Endothelial cell of umbilical vein (primary cell): ENCODE results near the gene RXFP4. TPM values are rescaled to one million over a fixed set of nuclear protein-coding genes. Genes with fewer than 3 reads are reported as not detected.

Experiments used
- BruUV-seq: library from RNA; stranded (reverse); fragments of 400-500 nt; replicated peaks from 2 replicates; lab custom pipeline; 2021; lab: Mats Ljungman, UMichigan
- CTCF ChIA-PET: fragments of 300-600, 350-600 bp; sonication (Branson Sonifier 250); formaldehyde crosslinking; loops from one replicate; lab custom pipeline; 2021; ENCODE audit warnings: antibody characterized with exemption, inconsistent platforms; lab: Charles Lee
- POLR2A ChIA-PET: fragments of 300-600, 350-600 bp; sonication (Branson Sonifier 250); formaldehyde crosslinking; loops from one replicate; lab custom pipeline; 2021; ENCODE audit warnings: antibody characterized with exemption, inconsistent platforms; lab: Charles Lee
- DNase-seq: peaks from one replicate; pipeline ENCODE4 v3.0.0-alpha.2; 2011; ENCODE audit warnings: low read depth, low spot score
- FAIRE-seq: peaks from 2 replicates; lab custom pipeline; 2011; peaks lifted over from hg19 to GRCh38; lab: Jason Lieb, UNC
- H2AFZ ChIP-seq: 2 replicates; pipeline ENCODE4 v1.6.0; 2012; ENCODE audit warnings: low read depth, low read length, control low read depth, inconsistent platforms
- H3K27ac ChIP-seq: 2 replicates; pipeline ENCODE4 v1.5.1; 2011; ENCODE audit warnings: low read depth, mild to moderate bottlenecking, control low read depth, low read length, moderate library complexity; ENCODE audit not compliant: insufficient read depth
- H3K27me3 ChIP-seq, 2 experiments: 2 replicates each; pipeline versions ENCODE4 v1.6.0 to v1.6.1; 2011; ENCODE audit warnings: low read length in 2 of 2, mixed read lengths in 1 of 2; ENCODE audit not compliant: control insufficient read depth in 2 of 2, insufficient read depth in 2 of 2
- H3K36me3 ChIP-seq, 2 experiments: 2 replicates in 1 of 2; 3 replicates in 1 of 2; pipeline ENCODE4 v1.5.1; 2011; ENCODE audit warnings: low read length in 2 of 2, mild to moderate bottlenecking in 1 of 2, moderate library complexity in 1 of 2; ENCODE audit not compliant: control insufficient read depth in 2 of 2, insufficient read depth in 2 of 2; ENCODE audit errors: extremely low read depth in 1 of 2
- H3K4me1 ChIP-seq: 3 replicates; pipeline ENCODE4 v1.5.1; 2011; ENCODE audit warnings: mild to moderate bottlenecking, low read length; ENCODE audit not compliant: control insufficient read depth, insufficient read depth; ENCODE audit errors: extremely low read depth
- H3K4me2 ChIP-seq: 2 replicates; pipeline ENCODE4 v1.6.1; 2011; ENCODE audit warnings: low read length, control low read depth, mixed read lengths; ENCODE audit not compliant: insufficient read depth
- H3K4me3 ChIP-seq, 3 experiments: fragments of 200-600 bp in 1 of 3; sonication (generic), shearing (Covaris generic) in 1 of 3; replicated peaks in 1 of 3; 2 replicates each; pipeline ENCODE4 v1.5.1; 2011 to 2016; ENCODE audit warnings: control low read depth in 3 of 3, low read length in 3 of 3, mild to moderate bottlenecking in 2 of 3, inconsistent platforms in 1 of 3, low read depth in 1 of 3, moderate library complexity in 1 of 3; ENCODE audit not compliant: insufficient read depth in 1 of 3
- H3K79me2 ChIP-seq: 2 replicates; pipeline ENCODE4 v1.6.0; 2012; ENCODE audit warnings: low read length, inconsistent platforms; ENCODE audit not compliant: control insufficient read depth, insufficient read depth
- H3K9ac ChIP-seq: replicated peaks from 2 replicates; pipeline ENCODE3; 2011; ENCODE audit warnings: low read length, control low read depth; ENCODE audit not compliant: insufficient read depth; ENCODE audit errors: extremely low read depth
- H3K9me1 ChIP-seq: replicated peaks from 3 replicates; pipeline ENCODE4 v1.6.0; 2011; ENCODE audit warnings: mild to moderate bottlenecking, low read length; ENCODE audit not compliant: control insufficient read depth, insufficient read depth; ENCODE audit errors: extremely low read depth
- H3K9me3 ChIP-seq: replicated peaks from 2 replicates; pipeline ENCODE4 v1.5.1; 2012; ENCODE audit warnings: low read length, inconsistent platforms; ENCODE audit not compliant: control insufficient read depth, insufficient read depth
- H4K20me1 ChIP-seq: replicated peaks from 2 replicates; pipeline ENCODE3; 2011; ENCODE audit warnings: mild to moderate bottlenecking, low read length; ENCODE audit not compliant: control insufficient read depth, insufficient read depth; ENCODE audit errors: extremely low read depth
- EZH2 ChIP-seq: IDR thresholded peaks from 2 replicates; pipeline ENCODE4 v1.6.1; 2012; ENCODE audit warnings: borderline replicate concordance, low read depth, mild to moderate bottlenecking, moderate library complexity, low read length, inconsistent platforms; ENCODE audit not compliant: severe bottlenecking
- FOS ChIP-seq: IDR thresholded peaks from 2 replicates; pipeline ENCODE4 v1.6.1; 2011; ENCODE audit warnings: mild to moderate bottlenecking, low read length, moderate library complexity, borderline replicate concordance; ENCODE audit not compliant: insufficient read depth
- GATA2 ChIP-seq: IDR thresholded peaks from 2 replicates; pipeline ENCODE4 v1.7.0; 2011; ENCODE audit warnings: low read depth, mild to moderate bottlenecking, moderate library complexity, mixed read lengths, low read length; ENCODE audit not compliant: insufficient read length, insufficient read depth
- JUN ChIP-seq: IDR thresholded peaks from 2 replicates; pipeline ENCODE4 v1.6.1; 2011; ENCODE audit warnings: borderline replicate concordance, low read depth; ENCODE audit not compliant: insufficient read length, insufficient read depth
- MYC ChIP-seq: IDR thresholded peaks from one replicate; pipeline ENCODE4 v1.6.1; 2011; ENCODE audit warnings: mild to moderate bottlenecking, low read depth, low read length
- POLR2A ChIP-seq: IDR thresholded peaks from 2 replicates; pipeline ENCODE4 v1.6.1; 2012; ENCODE audit warnings: low read depth, mild to moderate bottlenecking, control low read depth, low read length
- POLR2AphosphoS5 ChIP-seq: IDR thresholded peaks from 2 replicates; pipeline ENCODE4 v1.6.1; 2012; ENCODE audit warnings: low read depth, mild to moderate bottlenecking, control low read depth, low read length, moderate library complexity; ENCODE audit not compliant: insufficient read depth
- dilution Hi-C: fragments of 300-500 bp; cut with MboI; formaldehyde crosslinking; loops from one replicate; pipeline ENCODE4 v1.15.0; 2019; ENCODE audit warnings: low sequenced_read_pairs; ENCODE audit not compliant: extremely low pct_ligation_motif_present
- intact Hi-C: fragments of 100-400 bp; cut with micrococcal nuclease; formaldehyde crosslinking; loops from one replicate; pipeline ENCODE4 v1.10.0; 2022
- polyA plus RNA-seq, 4 experiments: library from polyadenylated mRNA; depleted of rRNA in 3 of 4; stranded (reverse) in 3 of 4; unstranded in 1 of 4; fragments of >200 nt; gene quantifications; 2 replicates each; pipeline versions ENCODE4 v1.2.1 to v1.2.3, GENCODE V29; 2011 to 2012; ENCODE audit warnings: missing spikeins in 1 of 4
- total RNA-seq: library from RNA; stranded (reverse); gene quantifications from 2 replicates; pipeline ENCODE4 v1.2.3, GENCODE V29; 2021
- TF ChIP-seq, protein P1 (sequence below): IDR thresholded peaks from 2 replicates; pipeline ENCODE4 v1.6.1; 2011; ENCODE audit not compliant: insufficient read depth, insufficient read length
- TF ChIP-seq, protein P2 (sequence below), 2 donors: IDR thresholded peaks; 1 replicate in 1 of 2; 2 replicates in 1 of 2; pipeline ENCODE4 v1.5.1; 2011; ENCODE audit warnings: low read length in 2 of 2, mild to moderate bottlenecking in 2 of 2, moderate library complexity in 2 of 2, control low read depth in 1 of 2, inconsistent platforms in 1 of 2, low read depth in 1 of 2; ENCODE audit not compliant: insufficient read depth in 1 of 2; ENCODE audit errors: extremely low read depth in 1 of 2

Gene RXFP4
- total and polyA plus RNA-seq, 2 donors (not counting 3 experiments of a cell fraction or from before 2014, with no cell fraction given) = not detected

DNA sequence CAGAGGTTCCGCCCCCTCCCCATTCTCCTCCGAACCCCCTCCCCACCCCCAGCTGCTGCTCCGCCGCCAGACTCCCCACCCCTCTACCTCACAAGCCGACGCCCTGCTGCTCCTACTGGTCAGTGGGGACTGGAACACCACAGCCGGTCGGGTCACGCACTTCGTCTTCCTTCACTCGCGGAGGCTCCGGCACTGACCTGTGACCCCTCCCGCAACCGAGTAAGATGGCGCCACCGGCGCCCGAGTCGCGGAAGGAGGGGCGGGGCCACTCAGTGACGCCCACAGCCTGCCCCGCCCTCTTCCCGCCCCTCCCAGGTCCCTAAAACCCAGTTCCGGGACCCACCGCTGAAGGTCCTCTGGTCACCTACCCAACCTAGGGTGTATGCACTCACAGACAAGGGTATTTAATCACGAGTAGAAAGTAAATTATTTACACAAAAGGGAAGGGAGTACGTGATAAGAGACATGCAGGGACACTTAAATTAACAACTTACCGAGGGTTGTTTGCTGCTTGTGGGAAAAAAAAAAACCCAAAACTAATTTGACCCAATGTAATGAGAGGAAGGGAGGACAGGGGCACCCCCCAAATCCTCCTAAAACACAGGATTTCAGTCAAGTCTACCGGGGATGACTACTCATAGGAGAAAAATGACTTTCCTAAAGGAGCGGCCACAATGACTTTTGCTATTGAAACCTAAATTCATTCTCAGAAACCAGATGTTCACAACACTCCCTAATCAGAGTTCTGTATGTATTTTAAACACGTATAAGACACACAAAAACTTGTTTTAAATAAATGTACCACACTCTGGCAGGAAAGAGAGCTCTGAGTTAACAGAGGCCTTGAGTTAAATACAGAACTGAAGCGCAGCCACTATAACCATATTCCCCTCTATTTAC lies 30.0 kb upstream of the RXFP4 start, which contains the start of gene RIT1:
Gene RIT1 (minus strand): TSS at position 194 of the 900 bp plus-strand sequence. CDS start 588 bp downstream, outside the sequence.
- peak within 1 kb of the TSS; percentile 19 for H2AFZ ChIP-seq
- H3K79me2 ChIP-seq = peaks cover 20% of the 10 kb centered on the region
- H3K27me3 ChIP-seq = no peaks in the 10 kb centered on the region
- dilution Hi-C loops = no loop called here
- no TSS peak for BruUV-seq
- peak; percentile 79 for DNase-seq
- no peaks in the 10 kb centered on the region for H3K9me1 ChIP-seq
- TF ChIP-seq POLR2A = peak; percentile 52
- peak; percentile 86 for TF ChIP-seq POLR2AphosphoS5
- no peak for TF ChIP-seq JUN
- peak; percentile 50 for FAIRE-seq
- intact Hi-C loops = no loop called here
- CTCF ChIA-PET = interaction anchor here (0.6 kb wide), 1 partner anchor 80 kb away, joined by 3 read pairs; no protein-coding TSS in a partner anchor
- peak within 1 kb of the TSS; percentile 61 to 85 (median 67) for H3K4me3 ChIP-seq
- no peaks in the 10 kb centered on the region for H4K20me1 ChIP-seq
- peak within 1 kb of the TSS; percentile 93 for H3K4me2 ChIP-seq
- POLR2A ChIA-PET = interaction anchor here (0.6 kb wide), 1 partner anchor 30 kb away, joined by 6 read pairs; no protein-coding TSS in a partner anchor
- peak within 1 kb of the TSS; percentile 69 for H3K27ac ChIP-seq
- no peaks in the 10 kb centered on the region for H3K9me3 ChIP-seq
- peaks cover 9 to 22% of the 10 kb centered on the region in 2 experiments for H3K36me3 ChIP-seq
- H3K4me1 ChIP-seq = peaks cover 13% of the 10 kb centered on the region
- H3K9ac ChIP-seq = peak within 1 kb of the TSS; percentile 74

DNA sequence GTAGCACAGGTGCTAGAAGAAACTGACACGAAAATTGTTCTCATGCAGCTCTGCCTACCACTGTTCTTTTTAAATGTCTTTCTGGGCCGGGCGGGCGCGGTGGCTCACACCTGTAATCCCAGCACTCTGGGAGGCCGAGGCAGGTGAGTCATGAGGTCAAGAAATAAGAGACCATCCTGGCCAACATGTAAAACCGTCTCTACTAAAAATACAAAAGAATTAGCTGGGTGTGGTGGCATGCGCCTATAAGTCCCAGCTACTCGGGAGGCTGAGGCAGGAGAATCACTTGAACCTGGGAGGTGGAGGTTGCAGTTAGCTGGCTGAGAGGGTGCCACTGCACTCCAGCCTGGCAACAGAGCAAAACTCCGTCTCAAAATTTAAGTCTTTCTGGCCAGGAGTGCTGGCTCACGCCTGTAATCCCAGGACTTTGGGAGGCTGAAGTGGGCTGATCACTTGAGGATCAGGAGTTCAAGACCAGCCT lies 29.3 kb upstream of the RXFP4 start:
- H3K27me3 ChIP-seq = no peaks in the 10 kb centered on the region
- no peaks in the 10 kb centered on the region for H3K9me3 ChIP-seq
- peaks cover 20% of the 10 kb centered on the region for H3K79me2 ChIP-seq
- intact Hi-C loops (no loop called here), dilution Hi-C loops (no loop called here)
- ChIA-PET POLR2A (no interaction called here), CTCF (no interaction called here)
- TF ChIP-seq JUN (no peak), FOS (no peak), EZH2 (no peak), POLR2AphosphoS5 (no peak), MYC (no peak), POLR2A (no peak), GATA2 (no peak)
- TF ChIP-seq, protein P1, sequence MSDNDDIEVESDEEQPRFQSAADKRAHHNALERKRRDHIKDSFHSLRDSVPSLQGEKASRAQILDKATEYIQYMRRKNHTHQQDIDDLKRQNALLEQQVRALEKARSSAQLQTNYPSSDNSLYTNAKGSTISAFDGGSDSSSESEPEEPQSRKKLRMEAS = no peak
- TF ChIP-seq, protein P2, sequence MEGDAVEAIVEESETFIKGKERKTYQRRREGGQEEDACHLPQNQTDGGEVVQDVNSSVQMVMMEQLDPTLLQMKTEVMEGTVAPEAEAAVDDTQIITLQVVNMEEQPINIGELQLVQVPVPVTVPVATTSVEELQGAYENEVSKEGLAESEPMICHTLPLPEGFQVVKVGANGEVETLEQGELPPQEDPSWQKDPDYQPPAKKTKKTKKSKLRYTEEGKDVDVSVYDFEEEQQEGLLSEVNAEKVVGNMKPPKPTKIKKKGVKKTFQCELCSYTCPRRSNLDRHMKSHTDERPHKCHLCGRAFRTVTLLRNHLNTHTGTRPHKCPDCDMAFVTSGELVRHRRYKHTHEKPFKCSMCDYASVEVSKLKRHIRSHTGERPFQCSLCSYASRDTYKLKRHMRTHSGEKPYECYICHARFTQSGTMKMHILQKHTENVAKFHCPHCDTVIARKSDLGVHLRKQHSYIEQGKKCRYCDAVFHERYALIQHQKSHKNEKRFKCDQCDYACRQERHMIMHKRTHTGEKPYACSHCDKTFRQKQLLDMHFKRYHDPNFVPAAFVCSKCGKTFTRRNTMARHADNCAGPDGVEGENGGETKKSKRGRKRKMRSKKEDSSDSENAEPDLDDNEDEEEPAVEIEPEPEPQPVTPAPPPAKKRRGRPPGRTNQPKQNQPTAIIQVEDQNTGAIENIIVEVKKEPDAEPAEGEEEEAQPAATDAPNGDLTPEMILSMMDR (IDR thresholded peaks at IDR 0.05; ENCODE audit: extremely low read depth in 1 of 2, insufficient read depth in 1 of 2, low read depth in 1 of 2, low read length in 2 of 2) = no peak
- H2AFZ ChIP-seq = no peak overlapping the region
- no peak overlapping the region for H3K4me3 ChIP-seq
- H3K9me1 ChIP-seq = no peaks in the 10 kb centered on the region
- no peak for FAIRE-seq
- no peak overlapping the region for H3K9ac ChIP-seq
- H4K20me1 ChIP-seq = no peaks in the 10 kb centered on the region
- peaks cover 7 to 28% of the 10 kb centered on the region in 2 experiments for H3K36me3 ChIP-seq
- peaks cover 13% of the 10 kb centered on the region for H3K4me1 ChIP-seq
- BruUV-seq = no TSS peak
- no peak for DNase-seq
- H3K4me2 ChIP-seq = no peak overlapping the region
- H3K27ac ChIP-seq = no peak overlapping the region
